EL (cell line): ENCODE results near the gene FUCA1.
"Not testable (repeated sequence)": the region's sequence is repeated elsewhere in the genome, so short reads cannot be mapped to it uniquely, and the experiment has no call there.

Experiments
- DNase-seq: peaks from one replicate; pipeline ENCODE4 v3.0.0-alpha.2; 2016

FUCA1 gene

GRCh38 chr1:23867895-23868556 lies at the start of gene FUCA1:
FUCA1 (minus strand) TSS chr1:23868290; CDS start chr1:23868286, 4 bp downstream.
- peak; percentile 91 for DNase-seq

GRCh38 chr1:23916209-23917131 lies 48.4 kb upstream of the FUCA1 start:
- peak; percentile 67 for DNase-seq

GRCh38 chr1:23915466-23915865 lies 47.4 kb upstream of the FUCA1 start:
- DNase-seq: no peak

GRCh38 chr1:23914921-23915320 lies 46.8 kb upstream of the FUCA1 start:
- no peak for DNase-seq

GRCh38 chr1:23913212-23913880 lies 45.3 kb upstream of the FUCA1 start, which contains the start of gene CNR2:
CNR2 (minus strand) TSS chr1:23913362; CDS start chr1:23875617, 37,745 bp downstream.
- no peak for DNase-seq

GRCh38 chr1:23911921-23912320 lies 43.8 kb upstream of the FUCA1 start:
- DNase-seq: no peak

- DNase-seq: no peak
These were observed 42.6 kb upstream of the FUCA1 start for GRCh38 chr1:23910553-23911246.

- no peak for DNase-seq
These were observed 42.1 kb upstream of the FUCA1 start for GRCh38 chr1:23910144-23910543.

- DNase-seq: no peak
These were observed 41.3 kb upstream of the FUCA1 start for GRCh38 chr1:23909412-23909811.

- DNase-seq: no peak
These were observed 40.6 kb upstream of the FUCA1 start for GRCh38 chr1:23908453-23909341.

- DNase-seq: no peak
These were observed 38.6 kb upstream of the FUCA1 start for GRCh38 chr1:23906731-23907130.

- no peak for DNase-seq
These were observed 37.5 kb upstream of the FUCA1 start for GRCh38 chr1:23905461-23906025.

- DNase-seq: no peak
These were observed 36.8 kb upstream of the FUCA1 start for GRCh38 chr1:23904748-23905357.

- DNase-seq: no peak
These were observed 35.7 kb upstream of the FUCA1 start for GRCh38 chr1:23903754-23904153.

GRCh38 chr1:23902321-23903278 lies 34.5 kb upstream of the FUCA1 start:
- no peak for DNase-seq

- not testable (repeated sequence) for DNase-seq
These were observed 31.9 kb upstream of the FUCA1 start for GRCh38 chr1:23900017-23900416.

- DNase-seq: no peak
These were observed 31.0 kb upstream of the FUCA1 start for GRCh38 chr1:23899070-23899469.

- DNase-seq: no peak
These were observed 29.0 kb upstream of the FUCA1 start for GRCh38 chr1:23897083-23897482.

GRCh38 chr1:23896491-23896890 lies 28.4 kb upstream of the FUCA1 start:
- DNase-seq: no peak

- no peak for DNase-seq
These were observed 27.9 kb upstream of the FUCA1 start for GRCh38 chr1:23895993-23896392.
